Activated naive CD4-positive, alpha-beta T cell treated with anti-CD3 and anti-CD28 coated beads, Interleukin-2, amount 50 U/mL, for 24 hours (primary cell): ENCODE measurements around the gene FAM131B.
A peak's percentile ranks its signal among the peaks of the same experiment; 100 is the strongest.
"Not testable (repeated sequence)": the region's sequence is repeated elsewhere in the genome, so short reads cannot be mapped to it uniquely, and the experiment has no call there.

Experiments used
- H3K27ac Mint-ChIP-seq: one replicate; pipeline ENCODE4 v1.8.0; 2021; ENCODE audit warnings: mild to moderate bottlenecking, mixed read lengths
- H3K27me3 Mint-ChIP-seq: one replicate; pipeline ENCODE4 v1.8.0; 2021; ENCODE audit warnings: mixed read lengths
- H3K36me3 Mint-ChIP-seq: one replicate; pipeline ENCODE4 v1.8.0; 2021; ENCODE audit warnings: mixed read lengths
- H3K4me1 Mint-ChIP-seq: one replicate; pipeline ENCODE4 v1.8.0; 2021; ENCODE audit warnings: mixed read lengths
- H3K4me3 Mint-ChIP-seq: one replicate; pipeline ENCODE4 v1.8.0; 2021; ENCODE audit warnings: mild to moderate bottlenecking, mixed read lengths
- H3K9me3 Mint-ChIP-seq: one replicate; pipeline ENCODE4 v1.8.0; 2021; ENCODE audit warnings: mixed read lengths

The FAM131B gene

GRCh38 chr7:143362131-143363015 lies at the start of gene FAM131B:
Gene FAM131B, minus strand, starts transcription at chr7:143362713. Its CDS starts 110 bp downstream, at chr7:143362603.
- Mint-ChIP-seq H3K4me3 (peak within 1 kb of the TSS; percentile 85), H3K36me3 (no peaks in the 10 kb centered on the region), H3K9me3 (no peaks in the 10 kb centered on the region), H3K27ac (peak within 1 kb of the TSS; percentile 66), H3K27me3 (peaks cover 21% of the 10 kb centered on the region), H3K4me1 (peaks cover 9% of the 10 kb centered on the region)

GRCh38 chr7:143411976-143412708 lies 49.6 kb upstream of the FAM131B start:
- H3K27ac Mint-ChIP-seq = no peak overlapping the region
- H3K9me3 Mint-ChIP-seq = no peaks in the 10 kb centered on the region
- no peaks in the 10 kb centered on the region for H3K27me3 Mint-ChIP-seq
- H3K4me3 Mint-ChIP-seq = no peak overlapping the region
- no peaks in the 10 kb centered on the region for H3K36me3 Mint-ChIP-seq
- peaks cover 57% of the 10 kb centered on the region for H3K4me1 Mint-ChIP-seq

- Mint-ChIP-seq H3K4me1 (peaks cover 64% of the 10 kb centered on the region), H3K36me3 (no peaks in the 10 kb centered on the region), H3K9me3 (no peaks in the 10 kb centered on the region), H3K27me3 (no peaks in the 10 kb centered on the region), H3K27ac (peak overlapping the region; percentile 74), H3K4me3 (no peak overlapping the region)
Observed at GRCh38 chr7:143410521-143411004, 48.0 kb upstream of the FAM131B start.

- peak within 1 kb of the TSS; percentile 92 for H3K4me3 Mint-ChIP-seq
- peaks cover 78% of the 10 kb centered on the region for H3K4me1 Mint-ChIP-seq
- H3K36me3 Mint-ChIP-seq = no peaks in the 10 kb centered on the region
- H3K27me3 Mint-ChIP-seq = no peaks in the 10 kb centered on the region
- H3K27ac Mint-ChIP-seq = peak within 1 kb of the TSS; percentile 94
- H3K9me3 Mint-ChIP-seq = no peaks in the 10 kb centered on the region
Observed at GRCh38 chr7:143408686-143409561, 46.4 kb upstream of the FAM131B start, which contains the start of gene EPHA1. Gene EPHA1, minus strand, starts transcription at chr7:143408856. Its CDS starts 51 bp downstream, at chr7:143408805.

GRCh38 chr7:143408252-143408685 lies 45.8 kb upstream of the FAM131B start:
- H3K27me3 Mint-ChIP-seq = no peaks in the 10 kb centered on the region
- no peaks in the 10 kb centered on the region for H3K9me3 Mint-ChIP-seq
- no peak overlapping the region for H3K27ac Mint-ChIP-seq
- no peaks in the 10 kb centered on the region for H3K36me3 Mint-ChIP-seq
- H3K4me1 Mint-ChIP-seq = peaks cover 85% of the 10 kb centered on the region
- H3K4me3 Mint-ChIP-seq = peak overlapping the region; percentile 92

- Mint-ChIP-seq H3K27me3 (no peaks in the 10 kb centered on the region), H3K9me3 (no peaks in the 10 kb centered on the region), H3K27ac (peak overlapping the region; percentile 94), H3K36me3 (no peaks in the 10 kb centered on the region), H3K4me3 (peak overlapping the region; percentile 92), H3K4me1 (peaks cover 89% of the 10 kb centered on the region)
Observed at GRCh38 chr7:143407287-143408251, 45.1 kb upstream of the FAM131B start.

- Mint-ChIP-seq H3K4me1 (peaks cover 73% of the 10 kb centered on the region), H3K9me3 (no peaks in the 10 kb centered on the region), H3K27ac (peak overlapping the region; percentile 32), H3K27me3 (no peaks in the 10 kb centered on the region), H3K36me3 (no peaks in the 10 kb centered on the region), H3K4me3 (no peak overlapping the region)
Observed at GRCh38 chr7:143406002-143406357, 43.5 kb upstream of the FAM131B start.

- H3K36me3 Mint-ChIP-seq = no peaks in the 10 kb centered on the region
- H3K4me1 Mint-ChIP-seq = peaks cover 69% of the 10 kb centered on the region
- H3K4me3 Mint-ChIP-seq = no peak overlapping the region
- peak overlapping the region; percentile 32 for H3K27ac Mint-ChIP-seq
- no peaks in the 10 kb centered on the region for H3K27me3 Mint-ChIP-seq
- H3K9me3 Mint-ChIP-seq = no peaks in the 10 kb centered on the region
Observed at GRCh38 chr7:143405173-143406001, 42.9 kb upstream of the FAM131B start.

GRCh38 chr7:143402233-143402632 lies 39.7 kb upstream of the FAM131B start:
- H3K4me3 Mint-ChIP-seq, H3K9me3 Mint-ChIP-seq, H3K36me3 Mint-ChIP-seq, H3K27me3 Mint-ChIP-seq: not testable (repeated sequence)
- H3K4me1 Mint-ChIP-seq = peaks cover 41% of the 10 kb centered on the region
- H3K27ac Mint-ChIP-seq = peak overlapping the region; percentile 70

GRCh38 chr7:143401265-143401664 lies 38.8 kb upstream of the FAM131B start:
- Mint-ChIP-seq H3K36me3 (peaks cover 6% of the 10 kb centered on the region), H3K4me1 (peaks cover 32% of the 10 kb centered on the region), H3K4me3 (no peak overlapping the region), H3K27me3 (no peaks in the 10 kb centered on the region), H3K27ac (peak overlapping the region; percentile 41), H3K9me3 (no peaks in the 10 kb centered on the region)

- Mint-ChIP-seq H3K4me1 (peaks cover 21% of the 10 kb centered on the region), H3K4me3 (no peak overlapping the region), H3K9me3 (no peaks in the 10 kb centered on the region), H3K36me3 (peaks cover 9% of the 10 kb centered on the region), H3K27ac (no peak overlapping the region), H3K27me3 (no peaks in the 10 kb centered on the region)
Observed at GRCh38 chr7:143399642-143400041, 37.1 kb upstream of the FAM131B start.

- Mint-ChIP-seq H3K27ac (no peak overlapping the region), H3K27me3 (no peaks in the 10 kb centered on the region), H3K9me3 (no peaks in the 10 kb centered on the region), H3K36me3 (peaks cover 9% of the 10 kb centered on the region), H3K4me1 (peaks cover 18% of the 10 kb centered on the region), H3K4me3 (no peak overlapping the region)
Observed at GRCh38 chr7:143399151-143399550, 36.6 kb upstream of the FAM131B start.

- Mint-ChIP-seq H3K4me1 (peaks cover 13% of the 10 kb centered on the region), H3K27ac (no peak overlapping the region), H3K4me3 (no peak overlapping the region), H3K27me3 (no peaks in the 10 kb centered on the region), H3K9me3 (no peaks in the 10 kb centered on the region), H3K36me3 (peaks cover 9% of the 10 kb centered on the region)
Observed at GRCh38 chr7:143398616-143399015, 36.1 kb upstream of the FAM131B start.
